Smooth muscle cell (in vitro differentiated cells): Measurements from ENCODE around the gene NCAPH2. TPM values are rescaled to one million over a fixed set of nuclear protein-coding genes. Genes with fewer than 3 reads are reported as not detected.
"Not testable (repeated sequence)": the region's sequence is repeated elsewhere in the genome, so short reads cannot be mapped to it uniquely, and the experiment has no call there.

Experiments
- DNase-seq: peaks from one replicate; lab custom pipeline; 2025; ENCODE audit not compliant: unreplicated experiment; lab: John Stamatoyannopoulos, UW
- H2AFZ ChIP-seq: fragments of 200-600 bp; sonication (generic); 2 replicates; pipeline ENCODE4 v1.6.0; 2016; ENCODE audit warnings: antibody characterized with exemption, low read depth, mild to moderate bottlenecking
- H3F3A ChIP-seq: fragments of 200-600 bp; sonication (generic); 2 replicates; pipeline ENCODE4 v1.6.0; 2017; ENCODE audit warnings: antibody characterized with exemption, low read depth
- H3K27ac ChIP-seq: fragments of 200-600 bp; sonication (generic); 2 replicates; pipeline ENCODE4 v1.5.1; 2016; ENCODE audit warnings: low read depth, mild to moderate bottlenecking
- H3K27me3 ChIP-seq: fragments of 200-600 bp; sonication (generic); 2 replicates; pipeline ENCODE4 v1.6.1; 2016; ENCODE audit warnings: low read depth, mild to moderate bottlenecking
- H3K36me3 ChIP-seq: fragments of 200-600 bp; sonication (generic); 2 replicates; pipeline ENCODE4 v1.5.1; 2016; ENCODE audit warnings: low read depth
- H3K4me1 ChIP-seq: fragments of 200-600 bp; sonication (generic); 2 replicates; pipeline ENCODE4 v1.5.1; 2016; ENCODE audit warnings: low read depth
- H3K4me2 ChIP-seq: fragments of 200-600 bp; sonication (generic); 2 replicates; pipeline ENCODE4 v1.6.0; 2016; ENCODE audit warnings: mild to moderate bottlenecking
- H3K4me3 ChIP-seq: fragments of 200-600 bp; sonication (generic); 2 replicates; pipeline ENCODE4 v1.5.1; 2016; ENCODE audit warnings: mild to moderate bottlenecking
- H3K79me2 ChIP-seq: fragments of 200-600 bp; sonication (generic); 2 replicates; pipeline ENCODE4 v1.6.0; 2016; ENCODE audit warnings: low read depth, mild to moderate bottlenecking
- H3K9ac ChIP-seq: fragments of 200-600 bp; sonication (generic); 2 replicates; pipeline ENCODE4 v1.6.0; 2016; ENCODE audit warnings: low read depth
- H3K9me3 ChIP-seq: fragments of 200-600 bp; sonication (generic); replicated peaks from 2 replicates; pipeline ENCODE4 v1.5.1; 2016; ENCODE audit warnings: low read depth
- H4K20me1 ChIP-seq: fragments of 200-600 bp; sonication (generic); 2 replicates; pipeline ENCODE4 v1.6.0; 2016; ENCODE audit warnings: low read depth
- CTCF ChIP-seq: fragments of 200-600 bp; sonication (generic); IDR thresholded peaks from 2 replicates; pipeline ENCODE4 v1.5.1; 2017; ENCODE audit warnings: borderline replicate concordance, mild to moderate bottlenecking, antibody characterized with exemption; ENCODE audit not compliant: insufficient read depth, poor library complexity, severe bottlenecking
- WGBS: methylation state at CpG from one replicate; pipeline ENCODE4 v1.1.7; 2016; ENCODE audit warnings: low lambda C conversion rate; 5-methylcytosine and 5-hydroxymethylcytosine counted together
- polyA plus RNA-seq: library from polyadenylated mRNA; unstranded; fragments of >200 nt; fragmentation: Nextera tagmentation; extraction: Ambion mirVana; gene quantifications from 2 replicates; pipeline ENCODE4 v1.2.1, GENCODE V29; 2016
- total RNA-seq: library from RNA; depleted of rRNA; stranded (reverse); fragments of >200 nt; gene quantifications from 2 replicates; pipeline ENCODE4 v1.2.3, GENCODE V29; 2014

Gene NCAPH2
- total and polyA plus RNA-seq, 2 experiments from 2014 or later, result 24.1 to 45.7 TPM

DNA sequence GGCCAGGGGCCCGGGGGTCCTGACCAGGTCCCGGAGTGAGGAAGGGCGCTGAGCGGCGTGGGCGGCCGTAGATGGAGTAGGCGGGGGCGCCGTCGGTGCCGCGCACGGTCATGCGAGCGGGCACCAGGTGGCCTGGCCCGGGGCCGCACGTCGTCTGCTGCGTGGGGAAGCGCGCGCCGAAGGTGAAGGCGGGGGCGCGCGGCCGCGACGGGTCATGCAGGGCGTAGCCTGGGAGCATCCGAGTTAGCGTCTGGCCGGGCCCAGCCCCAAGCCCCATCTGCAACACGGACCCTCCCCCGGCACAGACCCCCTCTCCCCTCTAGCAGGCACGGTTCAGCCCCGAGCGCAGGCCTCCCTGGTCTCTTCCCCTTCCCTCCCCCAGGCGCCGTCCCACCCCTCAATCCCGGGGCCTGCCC lies 23.5 kb downstream of the NCAPH2 start:
- peaks cover 58% of the 10 kb centered on the region for H3F3A ChIP-seq
- DNase-seq, result no peak
- TF ChIP-seq CTCF, result no peak
- H3K36me3 ChIP-seq, result no peaks in the 10 kb centered on the region
- H3K79me2 ChIP-seq, result peaks cover 4% of the 10 kb centered on the region
- H4K20me1 ChIP-seq, result peaks cover 15% of the 10 kb centered on the region
- peak overlapping the region; percentile 69 for H3K4me3 ChIP-seq
- H3K4me1 ChIP-seq, result peaks cover 23% of the 10 kb centered on the region
- no peaks in the 10 kb centered on the region for H3K27me3 ChIP-seq
- peak overlapping the region; percentile 81 for H3K9ac ChIP-seq
- H3K27ac ChIP-seq, result peak overlapping the region; percentile 97
- WGBS, result 0% methylated on average over 1 of the region's 44 CpGs
- H3K9me3 ChIP-seq, result no peaks in the 10 kb centered on the region
- no peak overlapping the region for H2AFZ ChIP-seq
- peak overlapping the region; percentile 98 for H3K4me2 ChIP-seq

DNA sequence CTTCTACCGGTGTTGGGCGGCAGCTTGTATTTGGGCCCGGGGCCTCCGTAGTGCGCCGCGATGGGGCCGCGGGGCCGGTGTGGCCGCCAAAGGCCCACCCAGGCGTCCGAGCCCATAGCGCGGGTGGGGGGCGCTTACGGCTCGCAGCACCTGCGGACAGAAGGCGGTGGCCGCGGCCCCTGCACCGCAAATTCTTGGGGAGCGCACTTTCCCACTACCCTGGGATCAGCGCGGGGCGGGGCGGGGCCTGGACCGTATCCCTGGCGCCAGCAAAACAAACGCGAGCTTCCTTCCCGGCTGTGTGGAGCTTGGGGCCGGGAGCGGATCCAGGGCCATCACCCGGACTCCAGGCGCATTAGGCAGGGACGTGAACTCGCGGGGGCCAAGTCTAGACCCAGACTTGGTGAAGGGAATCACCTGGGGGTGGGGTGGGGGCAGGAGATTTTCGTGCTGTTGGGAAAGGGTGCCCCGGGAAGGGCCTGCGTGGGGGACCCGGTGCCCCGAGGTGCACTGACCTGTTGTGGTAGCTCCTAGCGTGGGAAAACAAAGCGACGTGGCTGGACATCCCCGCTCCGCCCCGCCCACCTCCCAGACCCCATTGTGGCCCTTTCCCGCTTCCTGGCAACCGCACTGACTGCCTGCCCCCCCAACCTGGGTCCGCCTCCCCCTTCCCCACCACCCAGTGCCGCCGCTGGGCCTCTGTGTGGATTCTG lies 24.1 kb downstream of the NCAPH2 start:
- H2AFZ ChIP-seq, result no peak overlapping the region

GRCh38 chr22:50532824-50533796 lies 25.1 kb downstream of the NCAPH2 start:
- H3K36me3 ChIP-seq, result no peaks in the 10 kb centered on the region
- H3K79me2 ChIP-seq, result peaks cover 12% of the 10 kb centered on the region
- TF ChIP-seq CTCF, result no peak
- H3K27me3 ChIP-seq, result no peaks in the 10 kb centered on the region
- peaks cover 12% of the 10 kb centered on the region for H4K20me1 ChIP-seq
- no peaks in the 10 kb centered on the region for H3K9me3 ChIP-seq
- H3F3A ChIP-seq, result peaks cover 56% of the 10 kb centered on the region
- peak overlapping the region; percentile 98 for H3K4me2 ChIP-seq
- peaks cover 27% of the 10 kb centered on the region for H3K4me1 ChIP-seq
- WGBS, result 17% methylated on average over 19 of the region's 19 CpGs
- no peak overlapping the region for H2AFZ ChIP-seq
- peak overlapping the region; percentile 97 for H3K27ac ChIP-seq
- no peak for DNase-seq
- peak overlapping the region; percentile 69 for H3K4me3 ChIP-seq
- H3K9ac ChIP-seq, result peak overlapping the region; percentile 81

More for the DNA sequence above, 24.1 kb downstream of the NCAPH2 start:
- peak overlapping the region; percentile 69 for H3K4me3 ChIP-seq
- H3K9ac ChIP-seq, result peak overlapping the region; percentile 81
- no peaks in the 10 kb centered on the region for H3K36me3 ChIP-seq
- H3K4me1 ChIP-seq, result peaks cover 23% of the 10 kb centered on the region
- TF ChIP-seq CTCF, result no peak
- H3K4me2 ChIP-seq, result peak overlapping the region; percentile 98
- peak overlapping the region; percentile 97 for H3K27ac ChIP-seq
- DNase-seq, result peak; percentile 63
- H3K79me2 ChIP-seq, result peaks cover 10% of the 10 kb centered on the region
- no peaks in the 10 kb centered on the region for H3K9me3 ChIP-seq
- 4% methylated on average over 36 of the region's 56 CpGs for WGBS
- no peaks in the 10 kb centered on the region for H3K27me3 ChIP-seq
- peaks cover 57% of the 10 kb centered on the region for H3F3A ChIP-seq
- H4K20me1 ChIP-seq, result peaks cover 15% of the 10 kb centered on the region

- not testable (repeated sequence) for H3K36me3 ChIP-seq, H4K20me1 ChIP-seq, H3K9me3 ChIP-seq, DNase-seq, H3K27me3 ChIP-seq, H2AFZ ChIP-seq
- Histone ChIP-seq H3K4me3 (peak overlapping the region; percentile 14), H3K4me1 (peaks cover 34% of the 10 kb centered on the region), H3K9ac (peak overlapping the region; percentile 82), H3F3A (peaks cover 56% of the 10 kb centered on the region), H3K79me2 (peaks cover 12% of the 10 kb centered on the region), H3K27ac (peak overlapping the region; percentile 97), H3K4me2 (peak overlapping the region; percentile 98)
- 22% methylated on average over 21 of the region's 21 CpGs for WGBS
These were observed 26.1 kb downstream of the NCAPH2 start for GRCh38 chr22:50533856-50534711.
